Motor neuron (in vitro differentiated cells): Measurements from ENCODE around the gene CHPF. TPM values are rescaled to one million over a fixed set of nuclear protein-coding genes. Genes with fewer than 3 reads are reported as not detected.

Experiments used
- ATAC-seq, 8 experiments: fragments of 200-7000 bp; cut with Tn5 transposase; replicated peaks in 6 of 8; 2 replicates each; pipeline ENCODE4 v1.8.0; 2021; ENCODE audit warnings: mild to moderate bottlenecking in 8 of 8, moderate library complexity in 8 of 8
- H3K27ac ChIP-seq, 2 donors: fragments of 250-450 bp; sonication (Bioruptor Pico); 2 replicates each; pipeline ENCODE4 v1.9.0; 2021; ENCODE audit warnings: antibody characterized with exemption in 2 of 2, mild to moderate bottlenecking in 2 of 2, moderate library complexity in 1 of 2
- H3K4me1 ChIP-seq, 2 donors: fragments of 250-450 bp; sonication (Bioruptor Pico); replicated peaks in 1 of 2; 2 replicates each; pipeline ENCODE4 v1.6.1; 2021; ENCODE audit warnings: antibody characterized with exemption in 2 of 2, mild to moderate bottlenecking in 2 of 2, moderate library complexity in 1 of 2
- H3K4me3 ChIP-seq, 5 donors: fragments of 250-450 bp; sonication (Bioruptor Pico); 2 replicates each; pipeline ENCODE4 v1.9.0; 2021; ENCODE audit warnings: antibody characterized with exemption in 5 of 5, mild to moderate bottlenecking in 5 of 5, moderate library complexity in 4 of 5
- WGBS, 10 experiments: fragments of 450-650 bp; shearing (Covaris generic); methylation state at CpG; one replicate each; pipeline ENCODE4 v1.0.0; 2022; 5-methylcytosine and 5-hydroxymethylcytosine counted together
- in situ Hi-C, 9 experiments: fragments of 400-800 bp; cut with MboI; loops; one replicate each; pipeline ENCODE4 v1.15.0; 2021; ENCODE audit warnings: low sequenced_read_pairs in 9 of 9, low pct_unique_long_range_greater_than_20kb in 2 of 9; ENCODE audit not compliant: unreplicated experiment in 9 of 9
- total RNA-seq, 8 experiments: library from RNA; unstranded; fragments of 300-600 nt; gene quantifications; 2 replicates each; pipeline versions ENCODE4 v1.2.3 to v1.2.4, GENCODE V29; 2022

CHPF gene
- total RNA-seq, 8 experiments from 2014 or later = 20.9 to 164 (median 56.8) TPM

DNA sequence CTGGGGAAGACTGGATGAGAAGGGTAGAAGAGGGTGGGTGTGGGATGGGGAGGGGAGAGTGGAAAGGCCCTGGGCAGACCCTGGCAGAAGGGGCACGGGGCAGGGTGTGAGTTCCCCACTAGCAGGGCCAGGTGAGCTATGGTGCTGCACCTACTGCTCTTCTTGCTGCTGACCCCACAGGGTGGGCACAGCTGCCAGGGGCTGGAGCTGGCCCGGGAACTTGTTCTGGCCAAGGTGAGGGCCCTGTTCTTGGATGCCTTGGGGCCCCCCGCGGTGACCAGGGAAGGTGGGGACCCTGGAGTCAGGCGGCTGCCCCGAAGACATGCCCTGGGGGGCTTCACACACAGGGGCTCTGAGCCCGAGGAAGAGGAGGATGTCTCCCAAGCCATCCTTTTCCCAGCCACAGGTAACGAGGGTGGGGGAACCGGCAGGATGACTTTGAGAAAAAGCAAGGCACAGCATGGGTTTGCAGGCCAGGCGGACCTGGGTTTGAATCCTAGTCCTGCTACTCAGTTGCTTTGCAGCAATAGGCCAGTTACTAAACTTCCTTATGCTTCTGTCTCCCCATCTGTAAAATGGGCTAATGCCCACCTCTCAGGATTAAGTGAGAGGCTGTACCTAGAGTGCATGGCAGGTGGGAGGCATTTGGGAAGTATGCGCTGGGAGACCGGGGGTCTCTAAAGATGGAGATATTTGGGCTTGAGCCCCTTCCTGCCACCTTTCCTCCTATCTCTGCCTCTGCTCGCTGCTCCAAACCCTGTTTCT, 28.8 kb upstream of the CHPF start, which contains the start of gene INHA:
Gene INHA, plus strand, starts transcription at position 74 of the 765 bp plus-strand sequence. Its CDS starts 65 bp downstream, at position 139.
- Histone ChIP-seq H3K4me3 (peak within 1 kb of the TSS; percentile 61 to 96 (median 72)), H3K4me1 (peaks cover 35 to 38% of the 10 kb centered on the region in 2 donors), H3K27ac (peak within 1 kb of the TSS; percentile 78 to 87)
- ATAC-seq = no peak
- WGBS, 10 experiments = 79 to 100% (median 94%) methylated on average over 1 to 6 of the region's 13 CpGs; no CpG with 5 or more reads in 3 of the 10 experiments
- in situ Hi-C loops = no loop called here

DNA sequence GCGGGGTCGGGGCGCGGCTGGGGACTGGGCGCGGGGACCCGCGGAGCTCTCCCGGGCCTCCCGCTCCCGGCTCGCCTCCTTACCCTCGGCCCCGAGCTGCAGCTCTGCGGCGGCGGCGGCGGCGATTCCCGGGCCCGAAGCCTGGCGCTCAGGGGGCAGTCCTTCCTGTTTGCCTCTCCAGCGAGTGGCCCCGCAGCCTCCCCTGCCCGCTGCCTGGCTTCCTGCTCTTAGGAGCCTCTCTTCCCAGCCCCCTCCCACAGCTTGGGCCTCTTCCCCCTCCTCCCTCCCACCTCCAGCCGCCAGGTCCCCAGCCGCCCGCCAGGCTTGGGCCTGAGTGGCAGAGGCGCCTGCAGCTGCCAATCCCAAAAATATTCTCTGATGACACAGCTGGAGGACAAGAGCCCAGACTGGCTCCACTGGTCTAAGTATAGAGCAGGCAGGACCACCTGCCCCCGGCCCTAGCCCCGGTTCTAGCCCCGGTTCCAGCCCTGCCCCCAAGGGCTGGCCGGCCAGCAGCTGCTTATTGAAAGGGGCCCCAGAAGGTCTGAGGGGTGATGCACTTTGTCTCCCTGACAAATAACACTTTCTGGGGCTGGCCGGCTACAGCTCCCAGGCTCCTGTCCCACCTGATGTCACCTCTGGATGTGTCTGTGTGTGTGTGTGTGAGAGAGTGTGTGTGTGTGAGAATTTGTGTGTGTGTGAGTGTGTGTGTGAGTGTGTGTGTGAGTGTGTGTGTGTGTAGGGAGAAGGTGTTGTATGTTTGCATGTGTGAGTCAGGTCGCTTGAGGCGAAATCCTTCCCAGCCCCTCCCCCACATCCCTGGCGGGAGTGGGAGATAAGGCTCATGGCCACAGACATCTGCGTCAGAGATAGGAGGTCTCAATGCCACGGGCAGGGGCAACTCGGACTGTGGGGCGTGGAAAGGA, 28.0 kb upstream of the CHPF start, which contains the start of gene OBSL1:
Gene OBSL1, minus strand, starts transcription at position 229 of the 926 bp plus-strand sequence. CDS start 307 bp downstream, outside the sequence.
- Histone ChIP-seq H3K4me1 (peaks cover 27 to 30% of the 10 kb centered on the region in 2 donors), H3K27ac (peak within 1 kb of the TSS; percentile 78 to 87), H3K4me3 (peak within 1 kb of the TSS; percentile 61 to 96 (median 72))
- in situ Hi-C loops = no loop called here
- ATAC-seq = peak; percentile 60 to 83 (median 79)
- 0 to 20% methylated on average over 1 to 2 of the region's 42 CpGs; no CpG with 5 or more reads in 8 of the 10 experiments for WGBS, 10 experiments

DNA sequence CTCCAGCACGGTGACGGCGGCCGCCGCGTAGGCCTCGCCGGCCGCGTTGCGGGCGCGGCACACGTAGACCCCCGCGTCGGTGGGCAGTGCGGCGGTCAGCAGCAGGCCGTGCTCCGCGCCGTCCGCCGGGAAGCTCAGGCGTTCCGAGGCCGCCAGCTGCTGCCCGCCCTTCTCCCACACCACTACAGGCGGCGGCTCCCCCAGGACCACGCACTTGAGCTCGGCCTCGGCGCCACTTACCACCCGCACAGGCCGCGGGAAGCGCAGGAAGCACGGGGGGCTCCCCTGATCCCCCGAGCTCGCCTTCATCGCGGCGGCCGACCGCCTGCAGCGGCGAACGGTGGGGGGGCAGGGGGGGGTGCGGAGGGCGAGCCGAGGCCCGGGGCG, 27.3 kb upstream of the CHPF start:
- in situ Hi-C loops = no loop called here
- H3K27ac ChIP-seq = peak overlapping the region; percentile 78 to 87
- peaks cover 20 to 23% of the 10 kb centered on the region in 2 donors for H3K4me1 ChIP-seq
- ATAC-seq = peak; percentile 40 to 68 (median 50)
- H3K4me3 ChIP-seq = peak overlapping the region; percentile 61 to 96 (median 72)
- 0% methylated on average over 3 of the region's 55 CpGs; no CpG with 5 or more reads in 9 of the 10 experiments for WGBS, 10 experiments

DNA sequence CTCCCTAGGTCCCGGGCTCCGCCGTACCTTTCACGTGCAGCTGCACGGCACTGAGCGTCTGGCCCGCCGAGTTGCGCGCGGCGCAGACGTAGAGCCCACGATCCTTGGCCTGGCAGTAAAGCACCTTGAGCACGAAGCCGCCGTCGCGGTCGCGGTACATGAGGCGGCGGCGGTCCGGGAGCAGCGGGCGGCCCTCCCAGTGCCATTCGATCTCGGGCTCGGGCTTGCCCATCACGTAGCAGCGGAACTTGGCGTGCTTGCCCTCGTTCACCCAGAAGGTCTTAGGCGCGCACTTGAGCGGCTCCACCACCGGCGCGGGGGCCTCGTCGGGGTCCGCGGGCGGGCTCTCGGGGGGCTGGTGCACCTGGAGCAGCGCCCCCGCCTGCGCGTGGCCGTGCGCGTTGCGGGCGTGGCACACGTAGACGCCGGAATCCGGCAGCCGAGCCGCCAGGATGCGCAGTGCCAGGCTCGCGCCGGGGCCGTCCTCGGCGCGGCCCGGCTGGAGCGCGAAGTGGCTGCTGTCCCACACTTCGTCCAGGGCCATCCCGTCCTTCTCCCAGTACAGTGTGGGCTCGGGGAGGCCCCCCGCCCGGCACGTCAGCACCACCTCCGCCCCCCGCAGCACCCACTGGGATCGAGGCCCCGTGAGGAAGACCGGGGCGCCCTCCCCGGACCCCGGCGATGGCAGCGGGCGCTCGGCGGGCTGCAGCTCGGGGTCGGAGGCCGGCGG, 26.8 kb upstream of the CHPF start:
- peak overlapping the region; percentile 78 to 87 for H3K27ac ChIP-seq
- WGBS, 10 experiments = 0 to 24% (median 10%) methylated on average over 2 to 9 of the region's 95 CpGs; no CpG with 5 or more reads in 6 of the 10 experiments

DNA sequence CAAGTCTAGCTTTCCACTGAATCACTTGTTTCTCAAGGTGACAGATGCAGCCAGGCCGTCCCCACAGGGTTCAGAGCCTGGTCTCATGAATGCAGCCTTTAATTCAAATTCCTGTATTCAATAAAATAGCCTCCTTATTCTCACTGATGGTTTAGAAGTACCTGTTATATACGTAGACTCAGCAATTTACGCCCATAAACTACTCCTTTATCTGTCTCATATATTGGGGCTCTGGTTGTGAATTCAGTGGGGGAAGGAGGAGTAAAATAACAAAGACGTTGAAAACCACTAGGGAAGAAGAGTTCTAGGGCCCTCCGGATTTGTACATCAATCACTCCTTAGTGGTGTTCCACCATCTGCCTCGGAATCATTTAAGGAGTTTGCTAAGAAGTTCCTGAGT, 26.0 kb upstream of the CHPF start:
- Histone ChIP-seq H3K4me3 (peak overlapping the region in 3 of 5 donors; percentile 72 to 96 (median 75)), H3K4me1 (peaks cover 18 to 19% of the 10 kb centered on the region in 2 donors), H3K27ac (no peak overlapping the region)
- WGBS, 10 experiments = 14 to 95% (median 65%) methylated on average over 1 to 4 of the region's 6 CpGs; no CpG with 5 or more reads in 2 of the 10 experiments
- in situ Hi-C loops = no loop called here
- ATAC-seq = no peak

More for the DNA sequence above, 26.8 kb upstream of the CHPF start:
- Histone ChIP-seq H3K4me1 (peaks cover 18 to 19% of the 10 kb centered on the region in 2 donors), H3K4me3 (peak overlapping the region; percentile 61 to 96 (median 72))
- peak; percentile 28 to 67 (median 36) for ATAC-seq
- in situ Hi-C loops = no loop called here

DNA sequence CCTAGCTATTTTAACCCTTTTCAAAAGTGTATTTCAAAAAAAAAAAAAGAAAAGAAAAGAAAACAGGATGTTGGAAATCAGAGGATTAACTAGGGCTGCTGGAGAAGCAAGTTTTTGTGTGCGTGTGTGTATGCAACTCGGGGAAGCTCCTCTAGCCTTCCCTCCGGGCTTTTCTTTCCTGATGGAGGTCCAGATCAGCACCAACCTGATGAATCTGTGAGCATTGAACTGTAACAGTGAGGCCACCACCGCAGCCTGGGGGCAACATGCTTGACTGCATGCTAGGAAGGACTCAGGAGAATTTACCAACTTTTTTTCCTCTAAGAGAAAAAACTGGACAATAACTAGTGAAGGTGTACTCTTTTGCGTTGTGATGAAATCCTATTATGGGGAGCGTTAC, 25.4 kb upstream of the CHPF start:
- no peak overlapping the region for H3K27ac ChIP-seq
- 62 to 93% (median 87%) methylated on average over 3 to 6 of the region's 6 CpGs; no CpG with 5 or more reads in 1 of the 10 experiments for WGBS, 10 experiments
- H3K4me3 ChIP-seq = no peak overlapping the region
- no peak for ATAC-seq
- H3K4me1 ChIP-seq = peaks cover 18 to 19% of the 10 kb centered on the region in 2 donors
- in situ Hi-C loops = no loop called here

DNA sequence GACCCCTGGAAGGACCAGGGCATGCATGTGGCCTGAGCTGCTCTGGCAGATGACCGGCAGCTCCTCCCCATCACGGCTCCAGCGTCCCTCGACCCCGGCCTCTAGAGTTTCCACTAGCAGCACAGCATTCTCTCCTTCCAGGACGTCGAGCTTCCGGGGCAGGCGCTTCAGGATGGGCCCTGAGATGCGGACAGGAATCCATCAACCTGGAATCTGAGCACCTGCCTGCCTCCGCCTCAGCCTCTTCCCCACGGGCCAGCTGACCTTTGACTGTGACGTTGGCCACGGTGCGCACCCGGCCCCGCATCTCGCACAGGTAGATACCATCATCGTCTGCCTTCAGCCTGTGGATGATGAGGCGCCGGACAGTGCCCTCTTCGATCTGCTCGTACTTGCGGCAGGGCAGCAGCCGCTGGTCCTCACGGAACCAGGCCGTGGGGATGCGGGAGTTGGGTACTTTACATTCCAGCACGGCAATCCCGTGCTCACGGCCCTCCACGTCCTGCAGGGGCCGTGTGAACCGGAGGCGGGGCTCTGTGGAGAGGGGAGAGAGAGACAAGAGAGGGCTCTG, 24.3 kb upstream of the CHPF start:
- Histone ChIP-seq H3K4me3 (no peak overlapping the region), H3K27ac (no peak overlapping the region), H3K4me1 (peaks cover 18 to 19% of the 10 kb centered on the region in 2 donors)
- in situ Hi-C loops = no loop called here
- WGBS, 10 experiments = 78 to 96% (median 93%) methylated on average over 1 to 8 of the region's 35 CpGs; no CpG with 5 or more reads in 5 of the 10 experiments
- no peak for ATAC-seq

DNA sequence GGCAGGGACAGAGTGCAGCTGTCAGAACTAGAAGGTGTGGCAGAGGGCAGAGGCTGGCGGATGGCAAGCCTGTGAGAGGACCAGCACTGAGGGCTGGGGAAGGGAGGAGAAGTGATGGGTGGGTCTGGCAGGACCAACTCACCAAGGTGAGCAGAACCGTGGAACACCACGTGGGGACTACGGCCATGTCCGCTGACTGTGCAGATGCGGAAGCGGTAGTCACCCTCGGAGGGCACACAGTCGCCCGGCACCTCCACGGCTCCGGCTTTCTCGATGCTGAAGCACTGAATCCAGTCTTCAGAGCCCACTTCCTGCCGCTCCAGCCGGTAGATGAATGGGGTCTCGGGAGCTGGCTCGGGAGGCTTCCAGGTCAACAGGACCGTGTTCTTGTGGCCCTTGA, 23.5 kb upstream of the CHPF start:
- in situ Hi-C loops = no loop called here

DNA sequence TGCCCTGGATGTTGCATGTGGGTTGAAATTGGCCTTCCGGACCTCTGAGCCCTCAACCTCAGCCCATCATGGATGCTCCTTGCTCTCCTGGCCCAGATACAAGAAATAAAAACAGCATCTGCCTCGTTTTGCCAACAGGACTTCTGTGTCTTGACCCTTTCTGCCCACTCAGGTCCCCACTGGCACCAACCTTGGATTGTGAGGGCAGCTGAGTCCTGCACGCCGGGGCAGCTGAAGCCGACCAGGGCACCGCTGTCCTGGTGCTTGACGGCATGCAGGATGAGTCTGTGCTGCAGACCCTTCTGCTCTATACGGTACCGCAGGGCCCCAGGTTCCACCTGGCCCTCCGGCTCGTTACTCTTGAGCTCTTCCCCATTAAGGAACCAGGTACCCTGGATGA, 23.0 kb upstream of the CHPF start:
- 49 to 100% (median 90%) methylated on average over 1 to 5 of the region's 11 CpGs; no CpG with 5 or more reads in 4 of the 10 experiments for WGBS, 10 experiments
- Histone ChIP-seq H3K4me1 (peaks cover 11% of the 10 kb centered on the region in 2 donors), H3K4me3 (no peak overlapping the region), H3K27ac (no peak overlapping the region)
- ATAC-seq = no peak
- in situ Hi-C loops = no loop called here

More for the DNA sequence above, 23.5 kb upstream of the CHPF start:
- Histone ChIP-seq H3K4me1 (peaks cover 16% of the 10 kb centered on the region in 2 donors), H3K4me3 (no peak overlapping the region), H3K27ac (no peak overlapping the region)
- ATAC-seq = no peak
- WGBS, 10 experiments = 83 to 100% methylated on average over 6 to 11 of the region's 18 CpGs; no CpG with 5 or more reads in 8 of the 10 experiments

DNA sequence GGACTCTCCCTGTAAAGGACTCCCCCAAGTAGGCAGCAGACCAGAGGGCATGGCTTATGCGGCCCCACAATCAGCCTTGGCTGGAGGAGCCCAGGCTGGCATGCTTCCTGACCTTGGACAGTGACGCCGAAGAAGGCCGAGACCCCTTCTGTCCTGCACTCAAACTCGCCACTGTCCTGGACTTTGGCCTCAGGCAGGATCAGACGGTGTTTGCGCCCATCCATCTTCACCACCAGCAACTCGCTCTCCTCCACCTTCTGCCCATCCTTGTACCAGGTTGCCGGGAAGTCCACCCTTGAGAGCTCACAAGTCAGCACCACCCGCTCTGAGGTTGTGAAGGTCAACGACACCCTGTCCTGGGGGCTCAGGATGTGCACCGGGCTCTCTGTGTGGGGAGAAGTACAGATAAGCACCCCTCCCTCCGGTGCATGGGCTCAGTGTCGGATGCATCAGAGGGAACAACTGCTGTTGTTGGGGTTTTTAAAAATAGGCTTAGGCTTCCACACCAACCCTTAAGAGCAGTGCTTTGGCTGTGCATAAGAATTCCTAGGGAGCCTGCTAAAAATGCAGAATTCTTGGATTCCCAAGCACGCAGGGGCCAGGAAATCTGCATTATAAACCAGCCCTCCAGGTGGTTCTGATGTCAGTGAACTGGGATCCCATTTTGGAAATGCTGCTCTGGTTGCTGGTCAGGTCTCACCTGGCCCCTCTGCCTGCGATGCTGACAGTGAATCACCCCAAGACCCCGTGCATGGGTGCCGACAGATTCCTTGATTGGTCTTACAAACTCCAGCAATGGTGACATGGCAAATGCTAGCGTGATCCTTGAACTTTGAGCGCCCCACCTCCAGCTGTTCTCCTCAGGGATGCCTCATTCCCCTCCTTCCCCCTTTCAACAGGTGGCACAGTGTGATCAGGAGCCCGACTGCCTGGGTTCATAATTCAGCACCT, 21.8 kb upstream of the CHPF start:
- Histone ChIP-seq H3K27ac (no peak overlapping the region), H3K4me1 (peaks cover 9 to 11% of the 10 kb centered on the region in 2 donors), H3K4me3 (no peak overlapping the region)
- ATAC-seq = no peak
- in situ Hi-C loops = no loop called here
- WGBS, 10 experiments = 51 to 96% (median 63%) methylated on average over 1 to 9 of the region's 21 CpGs; no CpG with 5 or more reads in 2 of the 10 experiments

DNA sequence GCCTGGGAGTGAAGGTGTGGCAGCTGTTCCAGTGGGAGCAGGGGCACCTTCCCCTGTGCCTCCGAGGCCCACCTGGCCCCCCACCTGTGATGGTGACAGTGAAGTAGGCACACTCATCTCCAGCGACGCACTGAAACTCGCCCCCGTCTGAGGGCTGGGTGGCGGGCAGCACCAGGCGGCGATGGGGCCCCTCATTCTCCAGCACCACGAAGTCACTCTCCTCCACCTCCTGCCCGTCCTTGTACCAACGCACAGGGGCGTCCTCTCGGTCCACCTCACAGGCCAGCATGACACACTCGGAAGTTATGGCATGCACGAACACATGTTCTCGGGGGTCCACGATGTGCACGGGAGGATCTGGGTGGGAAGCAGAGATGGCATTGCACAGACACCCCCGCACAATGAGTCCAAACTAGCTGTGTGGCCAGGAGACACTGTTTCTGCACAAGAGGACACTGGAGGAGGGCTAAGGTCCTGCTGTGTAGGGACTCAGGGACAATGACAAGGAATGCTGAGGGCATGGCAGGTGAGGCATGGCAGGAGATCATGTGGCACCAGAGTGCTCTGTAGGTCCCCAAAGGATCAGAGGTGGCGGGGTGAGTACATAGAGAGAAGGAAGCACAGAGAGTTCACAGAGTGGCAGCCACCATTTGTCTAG, 19.8 kb upstream of the CHPF start:
- ATAC-seq = no peak
- no peak overlapping the region for H3K27ac ChIP-seq
- WGBS, 10 experiments = 69 to 100% (median 90%) methylated on average over 1 to 6 of the region's 20 CpGs; no CpG with 5 or more reads in 5 of the 10 experiments

More for the DNA sequence above, 19.8 kb upstream of the CHPF start:
- Histone ChIP-seq H3K4me1 (no peaks in the 10 kb centered on the region), H3K4me3 (no peak overlapping the region)
- in situ Hi-C loops = no loop called here
